Smooth muscle cell of bladder (primary cell): ENCODE measurements around the gene CELF1. TPM values are rescaled to one million over a fixed set of nuclear protein-coding genes. Genes with fewer than 3 reads are reported as not detected.

Experiments used
- total RNA-seq: library from RNA; depleted of rRNA; stranded (reverse); fragments of >200 nt; gene quantifications from 2 replicates; pipeline ENCODE4 v1.2.3, GENCODE V29; 2014

CELF1 gene
- 60.4 and 65.7 TPM in 2 replicates for total RNA-seq

DNA sequence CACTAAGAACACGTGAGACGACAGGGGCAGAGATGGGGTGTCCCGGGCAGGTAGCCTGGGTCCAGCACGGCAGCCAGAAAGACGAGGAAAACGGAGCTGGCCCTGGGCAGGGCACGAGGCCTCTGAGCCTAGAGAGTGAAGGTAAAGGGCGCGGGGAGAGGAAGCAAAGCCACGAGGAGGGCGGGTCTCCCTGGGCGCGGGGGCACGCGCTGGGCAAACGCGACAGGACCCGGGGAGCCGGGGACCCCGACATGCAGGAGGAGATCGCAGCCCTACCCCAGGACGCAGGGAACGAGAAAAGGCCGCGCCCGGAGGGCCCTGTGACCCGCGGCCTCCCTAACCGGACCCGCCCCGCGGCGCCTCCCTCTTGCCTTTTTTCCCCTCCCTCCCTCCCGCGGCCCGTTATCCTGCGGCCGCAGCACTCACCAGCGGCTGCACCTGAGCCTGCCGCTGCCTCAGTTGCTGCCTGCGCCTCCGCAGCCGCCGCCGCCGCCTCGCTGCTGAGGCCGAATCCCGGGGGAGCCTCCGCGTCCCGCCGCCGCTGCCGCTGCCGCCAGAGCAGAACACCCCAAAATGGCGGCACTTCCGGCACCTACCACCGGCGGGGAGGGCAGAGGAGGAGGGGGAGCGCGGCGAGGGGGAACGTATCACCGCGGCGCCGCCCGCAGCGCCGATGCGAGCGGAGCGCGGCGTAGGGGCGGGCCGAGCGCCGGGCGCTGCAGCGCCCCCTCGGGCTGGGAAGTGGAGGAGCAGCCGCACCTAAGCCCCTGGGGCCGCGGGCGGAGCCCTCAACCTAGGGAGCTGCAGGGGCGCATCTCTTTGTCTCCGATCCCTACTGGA, at the start of gene CELF1:
TSS of gene CELF1 (minus strand) at position 567 of the 840 bp plus-strand sequence. CDS start 53,609 bp downstream, outside the sequence.

DNA sequence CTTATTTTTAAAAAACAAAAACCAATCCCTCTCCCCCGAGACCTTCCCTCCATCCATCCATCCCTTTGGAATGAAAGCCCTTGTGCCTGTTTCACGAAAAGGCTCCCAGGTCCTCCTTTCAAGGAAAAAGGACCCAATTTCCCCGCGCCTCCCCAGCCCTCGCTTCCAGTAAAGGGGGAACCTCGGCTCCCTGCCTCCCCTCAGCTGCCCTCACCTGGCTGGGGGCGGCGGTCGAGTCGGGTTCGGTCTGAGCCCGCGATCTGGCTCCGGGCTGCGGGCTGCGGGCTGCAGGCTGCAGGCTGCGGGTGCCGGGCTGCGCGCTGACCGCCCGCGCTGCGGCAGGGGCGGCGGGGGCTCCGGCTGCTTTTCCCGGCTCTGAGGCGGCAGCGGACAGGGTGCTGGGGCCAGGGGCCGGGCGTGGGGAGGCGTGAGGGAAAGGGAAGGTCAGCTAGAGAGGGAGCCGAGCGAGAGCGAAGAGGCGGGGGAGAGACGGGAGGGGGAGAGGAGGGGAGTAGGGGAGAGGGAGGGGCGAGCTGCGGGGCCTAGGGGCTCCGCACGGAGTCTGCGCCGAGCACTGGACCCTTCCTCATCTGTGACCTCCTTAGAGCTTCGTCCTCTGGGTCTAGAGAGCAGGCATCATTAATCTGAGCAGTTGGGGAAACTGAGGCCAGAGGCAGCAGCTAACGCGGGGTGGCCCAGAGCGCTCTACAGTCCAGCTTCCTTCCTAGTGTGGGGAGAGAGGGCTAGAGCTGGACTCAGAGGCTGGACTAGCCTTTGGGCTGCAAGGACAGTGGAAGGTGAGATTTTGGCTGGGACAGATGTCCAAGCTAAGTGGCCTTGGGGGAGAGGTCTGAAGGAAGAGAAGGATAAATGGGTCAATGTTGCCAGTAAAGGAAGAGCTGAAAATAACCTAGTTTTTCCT, 41.3 kb upstream of the CELF1 start, which contains the start of gene C1QTNF4:
TSS of gene C1QTNF4 (minus strand) at position 478 of the 922 bp plus-strand sequence. CDS start 3,601 bp downstream, outside the sequence.

GRCh38 chr11:47586098-47586855, 33.3 kb upstream of the CELF1 start, which contains the start of gene FAM180B:
FAM180B (plus strand) TSS chr11:47586678; CDS start chr11:47586769, 91 bp downstream.

DNA sequence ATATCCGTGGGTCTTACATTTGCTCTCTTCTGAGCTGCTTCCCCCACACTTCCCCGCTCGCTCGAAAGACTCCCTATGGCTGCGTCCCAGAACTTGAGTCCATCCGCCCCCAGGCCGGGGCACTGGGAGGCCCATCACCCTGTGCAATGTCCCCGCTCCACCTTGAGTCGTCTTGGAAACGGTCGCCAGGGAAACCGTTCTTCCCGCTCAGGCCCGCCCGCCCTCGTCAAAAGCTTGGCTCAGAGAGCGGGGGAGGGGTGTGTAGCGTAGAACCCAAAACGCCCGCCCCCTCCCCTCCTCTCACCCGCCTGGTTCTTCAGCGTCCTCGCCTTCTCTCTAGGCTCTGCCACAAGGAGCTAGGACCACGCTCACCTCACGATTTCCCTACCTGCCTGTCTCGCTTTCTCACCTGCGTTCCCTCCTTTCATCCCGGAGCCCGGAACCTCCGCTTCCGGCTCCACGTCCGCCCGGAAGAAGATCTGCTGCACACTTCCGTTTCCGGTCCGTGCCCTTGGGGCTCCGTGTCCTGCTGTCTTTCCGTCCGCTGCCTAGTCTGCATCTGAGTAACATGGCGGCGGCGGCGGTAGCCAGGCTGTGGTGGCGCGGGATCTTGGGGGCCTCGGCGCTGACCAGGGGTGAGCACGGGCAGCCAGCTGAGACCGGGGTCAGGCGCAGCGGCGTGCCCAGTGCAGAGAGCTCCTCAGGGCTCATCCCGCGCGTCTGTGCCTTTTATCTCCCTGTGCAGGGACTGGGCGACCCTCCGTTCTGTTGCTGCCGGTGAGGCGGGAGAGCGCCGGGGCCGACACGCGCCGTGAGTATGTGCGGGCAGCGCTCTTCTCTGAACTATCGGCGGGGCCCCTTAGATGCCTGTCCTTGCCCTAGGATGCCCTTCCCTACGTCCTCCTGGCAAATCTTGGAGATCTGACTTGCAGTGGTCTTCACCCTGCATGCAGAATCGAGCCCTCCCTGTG, 25.9 kb upstream of the CELF1 start, which contains the start of the genes KBTBD4 and NDUFS3:
TSS of gene KBTBD4 (minus strand) at position 447 of the 971 bp plus-strand sequence. CDS start at position 428, 19 bp downstream.
TSS of gene NDUFS3 (plus strand) at position 551 of the 971 bp plus-strand sequence. CDS start at position 569, 18 bp downstream.

DNA sequence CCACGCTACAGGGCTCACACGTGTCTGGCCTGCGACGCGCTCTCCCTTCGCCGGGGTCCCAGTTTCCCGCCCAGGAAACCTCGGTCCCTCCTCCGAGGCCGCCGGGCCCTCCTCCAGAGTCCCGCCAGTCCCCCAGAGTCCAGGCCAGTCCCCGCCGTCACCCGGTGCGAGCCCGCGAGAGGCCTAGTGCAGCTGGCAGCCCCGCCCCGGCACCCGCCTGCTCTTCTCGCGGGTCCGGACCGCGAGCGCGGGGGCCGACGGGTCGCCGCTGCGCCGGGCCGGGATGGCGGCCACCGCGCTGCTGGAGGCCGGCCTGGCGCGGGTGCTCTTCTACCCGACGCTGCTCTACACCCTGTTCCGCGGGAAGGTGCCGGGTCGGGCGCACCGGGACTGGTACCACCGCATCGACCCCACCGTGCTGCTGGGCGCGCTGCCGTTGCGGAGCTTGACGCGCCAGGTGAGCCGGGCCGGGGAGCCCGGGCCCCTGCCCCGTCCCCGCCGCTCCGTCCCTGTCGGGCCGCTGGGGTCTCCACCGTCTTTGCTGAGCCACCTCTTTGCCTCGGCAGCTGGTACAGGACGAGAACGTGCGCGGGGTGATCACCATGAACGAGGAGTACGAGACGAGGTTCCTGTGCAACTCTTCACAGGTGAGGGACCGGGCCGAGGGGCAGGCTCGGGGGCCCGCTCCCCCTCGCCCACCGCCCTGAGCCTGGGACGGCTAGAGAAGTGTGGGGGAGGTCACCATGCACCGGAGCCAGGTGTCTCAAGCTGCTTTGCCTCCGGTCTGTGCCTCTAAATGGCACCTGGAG, 12.6 kb upstream of the CELF1 start, which contains the start of gene PTPMT1:
TSS of gene PTPMT1 (plus strand) at position 260 of the 809 bp plus-strand sequence. CDS start at position 284, 24 bp downstream.

DNA sequence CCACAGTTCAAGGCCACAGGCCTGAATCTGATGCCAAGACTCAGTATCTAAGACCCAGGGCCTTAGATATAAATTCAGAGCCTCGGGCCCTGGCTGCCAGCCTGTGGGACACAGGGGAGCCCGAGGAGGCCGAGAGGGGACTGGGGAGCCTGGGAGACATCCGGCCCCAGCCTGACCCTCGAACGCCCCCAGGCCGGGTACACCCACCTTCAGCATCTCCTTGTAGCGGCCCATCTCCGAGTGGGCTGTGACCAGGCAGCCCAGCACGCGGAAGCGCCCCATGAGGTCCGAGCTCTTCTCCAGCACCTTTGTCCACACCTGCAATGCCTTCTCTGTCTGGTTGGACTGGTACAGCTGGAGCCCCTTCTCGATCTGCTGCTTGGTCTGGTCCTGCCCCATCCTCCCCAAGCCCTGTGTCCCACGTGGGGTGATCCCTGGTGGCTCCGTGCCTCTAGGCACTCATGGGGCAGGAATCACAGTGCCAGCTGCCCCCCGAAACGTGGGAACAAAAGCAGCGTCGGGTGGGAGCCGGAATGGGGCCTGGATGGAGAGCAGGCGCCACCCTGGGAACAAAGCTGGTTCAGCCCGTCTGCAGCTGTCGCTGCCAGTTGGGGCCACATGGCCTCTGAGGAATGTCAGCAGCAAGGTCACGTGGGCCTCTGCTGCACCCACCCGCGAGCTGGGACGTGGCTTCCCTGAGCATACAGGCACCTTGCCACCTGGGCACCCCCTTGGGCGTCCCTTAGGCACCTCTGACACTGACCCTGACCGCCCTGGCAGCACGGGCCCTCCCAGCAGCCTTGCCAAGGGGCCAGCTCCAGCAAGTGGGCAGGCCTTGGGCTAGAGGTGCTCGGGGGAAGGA, 104.1 kb downstream of the CELF1 start, which contains the start of gene RAPSN:
TSS of gene RAPSN (minus strand) at position 571 of the 862 bp plus-strand sequence. CDS start at position 399, 172 bp downstream.

DNA sequence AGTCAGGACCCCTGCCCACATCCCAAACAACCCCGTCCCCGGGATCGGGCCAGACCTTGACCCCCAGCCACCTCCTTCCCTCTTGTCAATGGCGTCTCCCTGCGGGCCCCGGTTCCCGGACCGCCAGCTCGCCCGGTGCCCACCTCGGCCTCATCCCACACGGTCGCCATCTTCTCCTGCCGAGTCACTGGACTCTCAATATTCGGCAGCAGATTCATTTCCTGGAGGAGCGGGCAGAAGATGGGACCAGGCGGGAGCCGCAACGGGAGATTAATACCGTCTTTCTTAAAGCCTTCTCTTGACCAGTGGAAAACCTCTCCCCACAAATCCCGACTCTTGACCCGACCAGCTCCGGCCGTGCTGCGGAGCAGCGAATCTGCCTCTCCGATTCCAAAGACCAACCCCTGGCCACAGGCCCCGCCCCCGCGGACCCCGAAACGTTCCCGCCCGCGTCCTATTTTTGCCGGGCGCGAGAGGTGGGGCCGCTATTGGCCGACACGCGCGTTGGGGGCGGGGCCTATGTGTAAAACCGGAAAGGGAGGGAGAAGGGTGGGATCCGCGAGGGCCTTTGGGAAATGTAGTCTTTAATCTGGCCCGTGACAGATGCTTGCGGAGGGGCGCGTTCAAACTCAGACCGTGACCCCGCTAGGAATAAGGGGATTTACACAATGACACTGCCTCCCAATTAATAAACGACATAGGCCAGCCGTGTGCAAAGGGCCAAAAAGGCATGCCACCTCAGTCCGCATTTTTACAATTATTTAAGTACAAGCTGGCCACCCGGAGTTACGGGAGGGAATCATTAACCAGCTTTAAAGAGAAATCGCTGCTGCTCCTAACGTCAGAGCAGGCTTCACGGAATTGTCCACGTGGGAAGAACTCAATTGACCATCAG, 126.6 kb downstream of the CELF1 start, which contains the start of gene PSMC3:
TSS of gene PSMC3 (minus strand) at position 378 of the 895 bp plus-strand sequence. CDS start at position 218, 160 bp downstream.

Other genes with a start within 250 kb of the CELF1 start
- gene MYBPC3, start 200.4 kb downstream of the CELF1 start, total RNA-seq: not detected in 2 replicates
- gene SPI1, start 174.6 kb downstream of the CELF1 start, total RNA-seq: not detected in 2 replicates
- gene SLC39A13, start 144.5 kb downstream of the CELF1 start, total RNA-seq: 38.4 and 47.0 TPM in 2 replicates
- 165 and 186 TPM in 2 replicates for gene PSMC3, start 126.7 kb downstream of the CELF1 start, total RNA-seq
- gene RAPSN, start 104.0 kb downstream of the CELF1 start, total RNA-seq: 0.18 TPM in 1 of 2 replicates, not detected in the other
- 62.2 and 75.3 TPM in 2 replicates for gene PTPMT1, start 12.5 kb upstream of the CELF1 start, total RNA-seq
- gene KBTBD4, start 25.8 kb upstream of the CELF1 start, total RNA-seq: 20.3 and 20.8 TPM in 2 replicates
- 75.7 and 82.6 TPM in 2 replicates for gene NDUFS3, start 25.9 kb upstream of the CELF1 start, total RNA-seq
- 0.09 TPM in 1 of 2 replicates, not detected in the other for gene FAM180B, start 33.5 kb upstream of the CELF1 start, total RNA-seq
- gene C1QTNF4, start 41.3 kb upstream of the CELF1 start, total RNA-seq: 0.09 TPM in 1 of 2 replicates, not detected in the other
- 62.7 and 70.1 TPM in 2 replicates for gene MTCH2, start 89.4 kb upstream of the CELF1 start, total RNA-seq
- 0.83 and 2.0 TPM in 2 replicates for gene AGBL2, start 162.2 kb upstream of the CELF1 start, total RNA-seq
- 56.7 and 58.9 TPM in 2 replicates for gene FNBP4, start 214.2 kb upstream of the CELF1 start, total RNA-seq